Activated CD4-positive, alpha-beta T cell treated with anti-CD3 and anti-CD28 coated beads, Interleukin-2, amount 50 U/mL, for 48 hours (primary cell): ENCODE measurements around the gene IGFBP1.

Source experiments
- DNase-seq, 2 experiments: peaks; one replicate each; pipeline ENCODE4 v3.0.0-alpha.2; 2020

IGFBP1 gene

GRCh38 chr7:45940237-45940781 lies 52.0 kb downstream of the IGFBP1 start:
- peak; percentile 28 to 30 for DNase-seq

GRCh38 chr7:45940939-45941338 lies 52.7 kb downstream of the IGFBP1 start:
- DNase-seq: no peak
